SKM-1 treated with dmso at 0.1 percent for 144 hours (cell line): ENCODE data around the gene DCAF8.
"Not testable (repeated sequence)": the region's sequence is repeated elsewhere in the genome, so short reads cannot be mapped to it uniquely, and the experiment has no call there.

Experiments
- DNase-seq: peaks from one replicate; lab custom pipeline; 2025; ENCODE audit not compliant: unreplicated experiment; lab: John Stamatoyannopoulos, UW

DCAF8 gene

GRCh38 chr1:160261893-160262794 is at the start of gene DCAF8:
TSS of gene DCAF8 (minus strand) at chr1:160262549. CDS start at chr1:160244008, 18,541 bp downstream.
- peak; percentile 99 for DNase-seq

DNA sequence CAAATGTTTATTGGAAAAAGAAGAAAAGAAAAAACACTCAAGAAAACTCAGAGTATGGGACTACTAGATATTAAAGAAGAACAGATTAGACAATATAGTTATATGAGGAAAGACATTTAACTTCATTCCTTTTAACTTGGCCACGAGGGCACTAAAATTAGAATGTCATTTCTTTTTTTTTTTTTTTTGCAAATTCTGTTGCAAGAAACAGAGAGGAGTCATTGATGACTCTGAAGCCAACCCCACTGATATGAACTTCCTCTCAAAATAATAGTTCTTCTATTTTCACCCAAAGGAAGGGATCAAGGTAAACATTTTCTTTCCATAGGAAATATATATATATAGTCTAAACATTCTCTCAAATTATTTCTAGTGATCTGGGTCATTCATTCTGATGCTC is 47.2 kb upstream of the DCAF8 start:
- DNase-seq = no peak

DNA sequence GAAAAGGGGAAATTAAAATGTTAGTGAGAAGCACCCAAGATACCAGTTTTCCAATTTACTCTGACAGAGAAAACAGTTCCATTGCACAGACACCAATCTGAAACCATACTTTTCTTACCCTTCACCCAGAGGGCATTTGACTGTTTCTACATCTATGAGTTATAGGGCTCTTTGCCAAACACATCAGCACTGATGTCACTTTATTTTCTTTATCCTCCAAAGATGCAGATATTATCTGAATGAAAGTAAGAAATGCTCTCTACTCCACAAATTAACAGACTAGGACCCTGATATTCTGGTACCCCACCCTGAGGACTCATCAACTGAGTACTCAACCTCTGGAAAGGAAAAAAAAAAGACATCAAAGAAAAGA is 46.8 kb upstream of the DCAF8 start:
- no peak for DNase-seq

DNA sequence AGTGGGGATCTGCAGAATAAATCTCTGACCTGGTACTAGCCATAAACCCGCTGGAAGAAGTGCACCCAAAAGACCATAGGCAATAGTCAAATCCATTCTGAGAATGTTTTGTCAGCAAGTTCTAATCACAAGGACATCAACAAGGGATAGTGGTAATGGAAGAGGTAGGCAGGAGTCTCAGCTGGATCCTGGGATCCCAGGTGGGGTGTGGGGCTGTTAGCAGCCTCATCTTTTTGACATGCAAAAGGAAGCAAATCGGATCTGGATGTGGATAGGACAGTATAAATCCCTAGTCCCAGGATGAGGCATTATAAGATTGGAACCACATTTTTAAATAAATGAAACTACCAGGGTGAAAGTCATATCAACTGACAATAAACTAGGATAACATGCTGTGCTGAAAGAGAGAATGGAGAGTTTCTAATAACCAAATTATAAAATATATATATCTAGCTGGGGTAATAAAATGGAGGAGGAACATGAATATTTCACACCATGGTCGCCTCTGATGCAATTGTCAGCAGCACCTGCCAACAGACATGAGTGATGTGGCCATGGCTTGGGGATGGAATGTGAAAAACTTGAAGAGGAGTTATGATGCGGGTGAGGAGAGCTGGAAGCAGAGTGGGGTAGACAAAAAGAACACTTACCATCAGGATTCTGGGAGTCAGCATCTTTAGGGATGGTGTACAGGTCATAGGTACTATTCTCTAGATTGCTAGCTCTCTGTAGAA is 46.3 kb upstream of the DCAF8 start:
- no peak for DNase-seq

DNA sequence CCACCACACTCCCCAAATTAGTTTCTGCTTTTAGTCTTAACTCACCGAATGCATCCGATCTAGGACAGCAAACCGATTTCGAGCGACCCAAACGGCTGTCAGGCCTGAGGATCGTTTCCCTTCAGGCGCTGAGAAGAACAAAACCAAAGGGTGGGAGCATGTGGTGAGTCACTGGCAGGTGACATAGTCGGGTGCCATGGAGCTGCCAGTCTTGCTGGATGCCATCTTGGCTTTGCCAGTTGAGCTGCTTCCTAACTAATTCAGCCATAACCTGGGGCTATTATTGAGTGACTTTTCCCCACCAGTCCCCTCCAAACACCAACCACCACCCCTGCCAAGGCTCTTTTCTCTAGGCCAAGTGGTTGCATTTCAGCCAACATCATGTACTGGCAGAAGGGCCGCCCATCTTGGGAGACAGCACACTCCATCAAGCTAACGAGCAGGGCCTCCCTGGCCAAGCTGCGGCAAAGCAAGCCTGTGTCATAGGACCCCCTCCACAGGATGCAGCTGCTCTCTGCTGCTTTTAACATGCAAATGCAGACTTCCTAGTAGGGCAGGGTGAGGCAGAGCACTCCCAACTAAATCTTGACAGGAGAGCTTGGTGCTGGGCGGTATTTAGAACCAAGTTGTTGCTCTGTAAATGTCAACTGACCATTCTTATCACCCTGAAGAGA is 44.9 kb upstream of the DCAF8 start:
- no peak for DNase-seq

DNA sequence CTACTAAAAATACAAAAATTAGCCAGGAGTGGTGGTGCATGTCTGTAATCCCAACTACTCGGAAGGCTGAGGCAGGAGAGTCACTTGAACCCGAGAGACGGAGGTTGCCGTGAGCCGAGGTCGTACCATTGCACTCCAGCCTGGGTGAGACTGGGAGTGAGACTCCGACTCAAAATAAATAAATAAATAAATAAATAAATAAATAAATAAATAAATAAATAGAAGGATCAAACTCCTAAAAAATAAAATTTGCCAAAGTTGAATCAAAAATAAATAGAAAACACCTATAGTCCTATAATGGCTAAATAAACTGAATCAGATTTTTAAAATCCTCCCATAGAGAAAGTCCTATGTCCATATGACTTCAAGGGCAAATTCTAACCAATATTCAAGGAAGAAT is 37.8 kb upstream of the DCAF8 start:
- DNase-seq = no peak

DNA sequence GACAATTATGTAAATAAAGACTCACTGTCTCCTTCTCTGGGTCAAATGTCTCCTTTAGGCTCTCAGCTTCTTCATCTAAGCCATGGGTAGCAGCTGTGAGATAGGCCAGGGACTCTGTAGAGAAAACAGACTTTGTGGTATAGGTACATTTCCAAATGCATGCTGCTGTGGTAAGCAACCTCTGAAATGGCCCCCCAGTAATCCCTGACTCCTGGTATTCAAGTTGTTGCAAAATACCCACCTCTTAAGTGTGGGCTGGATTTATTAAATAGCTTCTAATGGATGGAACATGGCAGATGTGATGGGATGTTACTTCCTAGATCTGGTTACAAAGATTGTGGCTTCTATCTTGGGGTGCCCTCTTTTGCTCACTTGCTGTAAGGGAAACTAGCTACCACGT is 33.7 kb upstream of the DCAF8 start:
- no peak for DNase-seq

DNA sequence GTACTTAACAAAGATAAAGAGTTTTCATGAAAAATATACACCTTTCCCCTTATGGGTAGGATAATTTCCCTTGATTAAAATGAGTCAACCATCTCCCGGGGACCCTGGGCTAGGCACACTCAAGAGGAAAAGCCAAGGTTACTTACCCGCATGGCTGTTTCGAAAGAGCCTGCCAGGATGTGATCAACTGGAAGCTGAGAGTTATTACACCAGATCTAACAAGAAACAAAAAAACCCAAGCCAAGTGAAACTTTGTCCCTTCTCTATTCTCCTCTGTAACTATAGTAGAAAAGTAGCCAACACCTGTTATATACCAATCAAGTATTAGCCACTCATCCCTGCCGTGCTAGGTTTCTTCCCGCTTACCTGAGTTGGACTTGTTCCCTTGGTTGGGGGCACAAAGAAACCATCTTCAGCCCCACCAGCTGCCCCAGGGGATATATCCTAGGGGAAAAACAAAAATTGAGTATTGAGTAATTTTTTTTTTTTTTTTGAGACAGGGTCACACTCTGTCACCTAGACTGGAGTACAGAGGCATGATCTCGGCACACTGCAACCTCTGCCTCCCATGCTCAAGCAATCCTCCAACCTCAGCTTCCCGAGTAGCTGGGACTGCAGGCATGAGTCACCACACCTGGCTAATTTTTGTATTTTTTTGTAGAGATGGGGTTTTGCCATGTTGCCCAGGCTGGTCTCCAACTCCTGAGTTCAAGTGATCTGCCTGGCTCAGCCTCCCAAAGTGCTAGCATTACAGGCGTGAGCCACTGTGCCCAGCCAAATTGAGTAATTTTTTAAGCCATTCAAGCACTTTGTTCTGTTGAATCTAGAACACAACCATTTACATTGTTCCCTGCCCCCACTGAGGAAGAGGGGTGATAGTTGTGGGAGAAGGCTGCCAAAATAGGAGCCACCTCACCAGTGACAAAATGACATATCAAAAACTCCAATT is 30.9 kb upstream of the DCAF8 start:
- DNase-seq = no peak

- DNase-seq = peak; percentile 51
Observed at GRCh38 chr1:160291248-160292220, 29.2 kb upstream of the DCAF8 start.

- DNase-seq = not testable (repeated sequence)
Observed at GRCh38 chr1:160287769-160288168, 25.4 kb upstream of the DCAF8 start.

- DNase-seq = no peak
Observed at GRCh38 chr1:160285506-160285905, 23.2 kb upstream of the DCAF8 start.

- peak; percentile 97 for DNase-seq
Observed at GRCh38 chr1:160284782-160285344, 22.5 kb upstream of the DCAF8 start, which contains the start of gene PEX19. TSS of gene PEX19 (minus strand) at chr1:160285133. CDS start at chr1:160285124, 9 bp downstream.

DNA sequence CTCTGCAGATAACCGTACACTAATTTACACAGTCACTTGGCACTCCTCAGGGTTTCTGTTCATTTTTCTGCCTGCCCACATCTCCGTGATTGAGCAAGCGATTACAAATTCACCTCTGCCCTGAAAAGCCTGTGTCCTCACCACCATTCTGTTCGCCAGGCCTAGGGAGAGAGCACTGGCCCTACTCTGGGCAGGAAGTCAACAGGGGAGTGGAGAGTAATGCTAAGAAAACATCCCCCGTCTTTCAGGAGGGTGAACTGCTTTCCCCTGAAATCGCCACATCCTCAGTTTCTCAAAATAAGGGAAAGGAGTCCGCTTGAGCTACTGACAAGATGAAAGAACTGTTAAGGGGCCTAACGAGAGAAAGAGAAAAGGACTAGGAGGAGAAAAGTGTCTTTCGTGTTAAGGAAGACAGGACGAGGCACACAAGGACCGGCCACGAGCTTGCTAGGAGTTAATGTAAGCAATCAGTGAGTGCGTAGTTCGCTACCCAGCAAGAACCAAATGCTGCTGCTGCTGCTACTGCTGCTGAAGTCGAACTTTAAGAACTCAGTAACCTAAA is 22.0 kb upstream of the DCAF8 start:
- DNase-seq = peak; percentile 81

DNA sequence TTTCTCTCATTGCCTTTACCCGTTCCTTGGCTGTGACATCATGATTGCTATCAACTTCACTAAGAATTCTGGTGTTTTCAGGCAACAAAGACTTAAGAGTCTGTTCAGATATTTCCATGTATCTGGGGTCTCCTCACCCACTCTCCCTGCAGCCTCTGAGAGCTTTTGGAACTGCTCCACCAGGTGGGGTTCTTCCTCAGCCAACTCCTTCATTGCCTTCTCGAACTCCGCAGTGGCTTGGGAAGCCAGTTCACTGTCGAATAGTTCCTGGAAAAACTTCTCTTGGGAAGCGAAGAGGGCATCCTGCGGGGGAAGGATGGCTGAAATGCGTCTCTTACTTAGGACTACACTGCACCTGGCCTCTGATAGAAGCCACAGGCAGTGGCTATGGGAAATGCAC is 20.5 kb upstream of the DCAF8 start:
- no peak for DNase-seq

- DNase-seq = no peak
Observed at GRCh38 chr1:160277987-160278386, 15.6 kb upstream of the DCAF8 start.

- DNase-seq = no peak
Observed at GRCh38 chr1:160277330-160277729, 15.0 kb upstream of the DCAF8 start.

DNA sequence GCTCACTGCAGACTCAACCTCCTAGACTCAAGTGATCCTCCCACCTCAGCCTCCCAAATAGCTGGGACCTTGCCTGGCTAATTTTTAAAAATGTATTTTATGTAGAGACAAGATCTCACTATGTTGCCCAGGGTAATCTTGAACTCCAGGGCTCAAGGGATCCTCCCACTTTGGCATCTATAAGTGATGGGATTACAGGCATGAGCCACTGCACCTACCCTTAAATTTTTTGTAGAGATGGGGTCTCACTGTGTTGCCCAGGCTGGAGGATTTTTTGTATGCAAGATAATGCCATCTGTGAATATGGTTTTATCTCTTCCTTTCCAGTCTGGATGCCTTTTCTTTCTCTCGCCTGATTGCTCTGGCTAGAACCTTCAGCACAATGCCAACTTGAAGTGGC is 8.7 kb upstream of the DCAF8 start:
- no peak for DNase-seq

DNA sequence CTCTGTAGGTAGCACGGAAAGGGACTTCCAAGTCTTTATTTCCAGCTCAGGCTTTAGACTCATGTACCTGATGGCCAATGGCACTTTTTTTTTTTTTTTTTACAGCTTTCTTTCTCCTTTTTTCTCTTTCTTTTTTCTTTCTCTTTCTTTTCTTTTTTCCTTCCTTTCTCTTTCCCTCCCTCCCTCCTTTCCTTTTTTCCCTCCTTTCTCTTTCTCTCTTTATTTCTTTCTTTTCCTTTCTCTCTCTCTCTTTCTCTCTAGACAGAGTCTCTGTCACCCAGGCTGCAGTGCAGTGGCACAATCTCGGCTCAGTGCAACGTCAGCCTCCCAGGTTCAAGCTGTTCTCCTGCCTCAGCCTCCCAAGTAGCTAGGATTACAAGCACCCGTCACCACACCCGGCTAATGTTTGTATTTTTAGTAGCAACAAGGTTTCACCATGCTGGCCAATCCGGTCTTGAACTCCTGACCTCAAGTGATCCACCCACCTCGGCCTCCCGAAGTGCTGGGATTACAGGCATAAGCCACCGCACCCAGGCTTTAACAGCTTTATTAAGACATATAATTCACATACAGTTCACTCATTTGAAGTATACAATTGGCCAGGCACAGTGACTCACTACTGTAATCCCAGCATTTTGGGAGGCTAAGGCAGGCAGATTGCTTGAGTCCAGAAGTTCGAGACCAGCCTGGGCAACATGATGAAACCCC is 5.1 kb upstream of the DCAF8 start:
- DNase-seq = no peak
